Left ventricle myocardium inferior (tissue), 1 donor: Measurements from ENCODE around the gene SLC22A13. TPM values are rescaled to one million over a fixed set of nuclear protein-coding genes. Genes with fewer than 3 reads are reported as not detected.

Source experiments
- DNase-seq: peaks from one replicate; pipeline ENCODE4 v3.0.0-alpha.2; 2020
- H3K27ac ChIP-seq: fragments of 200-600 bp; replicated peaks from 2 replicates; pipeline ENCODE4 v1.8.0; 2021
- H3K27me3 ChIP-seq: fragments of 200-600 bp; 2 replicates; pipeline ENCODE4 v1.8.0; 2021; ENCODE audit warnings: low read depth
- H3K36me3 ChIP-seq: fragments of 200-600 bp; 2 replicates; pipeline ENCODE4 v1.8.0; 2021
- H3K4me1 ChIP-seq: fragments of 200-600 bp; 2 replicates; pipeline ENCODE4 v1.8.0; 2021
- H3K4me3 ChIP-seq: fragments of 200-600 bp; 2 replicates; pipeline ENCODE4 v1.8.0; 2021; ENCODE audit warnings: mild to moderate bottlenecking, moderate library complexity
- H3K9me3 ChIP-seq: fragments of 200-600 bp; replicated peaks from 2 replicates; pipeline ENCODE4 v1.8.0; 2021
- CTCF ChIP-seq: fragments of 200-600 bp; IDR thresholded peaks from 2 replicates; pipeline ENCODE4 v1.8.0; 2021; ENCODE audit warnings: antibody characterized with exemption, mild to moderate bottlenecking, borderline replicate concordance
- intact Hi-C: fragments of 100-400 bp; cut with micrococcal nuclease; formaldehyde crosslinking; loops from one replicate; pipeline ENCODE4 v1.11.0; 2022
- total RNA-seq: library from RNA; stranded (reverse); fragmentation: NEBNext Ultra II Directional; extraction: Animal tissue kit (Norgen Biotek cat#: 25700); gene quantifications from one replicate; pipeline ENCODE4 v1.2.1, GENCODE V29; 2021
- donor health status: DM: no; HTN: yes; CAD: no; lungs with severe emphysema.

Gene SLC22A13
- total RNA-seq, 1 donor from 2014 or later = not detected

- no peaks in the 10 kb centered on the region for H3K36me3 ChIP-seq
- H3K9me3 ChIP-seq = no peaks in the 10 kb centered on the region
- DNase-seq = no peak
- H3K4me3 ChIP-seq = no peak overlapping the region
- H3K4me1 ChIP-seq = no peaks in the 10 kb centered on the region
- H3K27ac ChIP-seq = no peak overlapping the region
- intact Hi-C loops = no loop called here
- no peak for TF ChIP-seq CTCF
- H3K27me3 ChIP-seq = no peaks in the 10 kb centered on the region
Observed at GRCh38 chr3:38311476-38311875, 45.9 kb downstream of the SLC22A13 start.

GRCh38 chr3:38311941-38312340 is 46.3 kb downstream of the SLC22A13 start:
- no peaks in the 10 kb centered on the region for H3K9me3 ChIP-seq
- H3K27me3 ChIP-seq = no peaks in the 10 kb centered on the region
- no peak overlapping the region for H3K27ac ChIP-seq
- intact Hi-C loops = no loop called here
- no peak for DNase-seq
- no peaks in the 10 kb centered on the region for H3K36me3 ChIP-seq
- H3K4me1 ChIP-seq = no peaks in the 10 kb centered on the region
- no peak for TF ChIP-seq CTCF
- H3K4me3 ChIP-seq = no peak overlapping the region

GRCh38 chr3:38312356-38312755 is 46.7 kb downstream of the SLC22A13 start:
- Histone ChIP-seq H3K27me3 (no peaks in the 10 kb centered on the region), H3K36me3 (no peaks in the 10 kb centered on the region), H3K4me1 (no peaks in the 10 kb centered on the region), H3K9me3 (no peaks in the 10 kb centered on the region), H3K4me3 (no peak overlapping the region), H3K27ac (no peak overlapping the region)
- no peak for TF ChIP-seq CTCF
- DNase-seq = no peak
- intact Hi-C loops = no loop called here

GRCh38 chr3:38313263-38313662 is 47.7 kb downstream of the SLC22A13 start:
- Histone ChIP-seq H3K9me3 (no peaks in the 10 kb centered on the region), H3K27ac (no peak overlapping the region), H3K27me3 (no peaks in the 10 kb centered on the region), H3K4me3 (no peak overlapping the region), H3K36me3 (no peaks in the 10 kb centered on the region), H3K4me1 (no peaks in the 10 kb centered on the region)
- no peak for TF ChIP-seq CTCF
- intact Hi-C loops = no loop called here
- no peak for DNase-seq

- Histone ChIP-seq H3K27me3 (no peaks in the 10 kb centered on the region), H3K4me1 (no peaks in the 10 kb centered on the region), H3K27ac (no peak overlapping the region), H3K9me3 (no peaks in the 10 kb centered on the region), H3K36me3 (no peaks in the 10 kb centered on the region), H3K4me3 (no peak overlapping the region)
- intact Hi-C loops = no loop called here
- no peak for DNase-seq
- no peak for TF ChIP-seq CTCF
Observed at GRCh38 chr3:38313695-38314094, 48.1 kb downstream of the SLC22A13 start.

- intact Hi-C loops = no loop called here
- no peaks in the 10 kb centered on the region for H3K9me3 ChIP-seq
- no peak for TF ChIP-seq CTCF
- H3K27me3 ChIP-seq = no peaks in the 10 kb centered on the region
- no peak overlapping the region for H3K4me3 ChIP-seq
- H3K36me3 ChIP-seq = no peaks in the 10 kb centered on the region
- no peak overlapping the region for H3K27ac ChIP-seq
- DNase-seq = no peak
- H3K4me1 ChIP-seq = no peaks in the 10 kb centered on the region
Observed at GRCh38 chr3:38314112-38314763, 48.6 kb downstream of the SLC22A13 start.
